Esophagus squamous epithelium (tissue), 5 donors: ENCODE measurements around the gene RPA1. TPM values are rescaled to one million over a fixed set of nuclear protein-coding genes. Genes with fewer than 3 reads are reported as not detected.
"Not testable (repeated sequence)": the region's sequence is repeated elsewhere in the genome, so short reads cannot be mapped to it uniquely, and the experiment has no call there.

Experiments
- DNase-seq: peaks from one replicate; lab custom pipeline; 2025; lab: John Stamatoyannopoulos, UW
- H3K27ac ChIP-seq, 4 donors: fragments of 200-600 bp; sonication (generic); one replicate each; pipeline ENCODE4 v1.5.1; 2016 to 2019; ENCODE audit warnings: mild to moderate bottlenecking in 1 of 4
- H3K27me3 ChIP-seq, 4 donors: fragments of 200-600 bp; sonication (generic); 1 replicate in 3 of 4; 2 replicates in 1 of 4; pipeline versions ENCODE4 v1.5.1 to v1.6.0; 2017 to 2021; ENCODE audit warnings: antibody characterized with exemption in 1 of 4
- H3K36me3 ChIP-seq, 3 donors: fragments of 200-600 bp; sonication (generic); one replicate each; pipeline ENCODE4 v1.5.1; 2016 to 2019
- H3K4me1 ChIP-seq, 3 donors: fragments of 200-600 bp; sonication (generic); one replicate each; pipeline ENCODE4 v1.5.1; 2017 to 2019
- H3K4me3 ChIP-seq, 4 donors: fragments of 200-600 bp; sonication (generic); 1 replicate in 3 of 4; 2 replicates in 1 of 4; pipeline ENCODE4 v1.5.1; 2016 to 2019; ENCODE audit warnings: mild to moderate bottlenecking in 2 of 4, moderate library complexity in 1 of 4
- H3K9me3 ChIP-seq, 3 donors: fragments of 200-600 bp; sonication (generic); one replicate each; pipeline ENCODE4 v1.5.1; 2016 to 2019
- POLR2A ChIP-seq, 4 donors: fragments of 450-650 bp; IDR thresholded peaks; one replicate each; pipeline ENCODE4 v1.6.1; 2017; ENCODE audit warnings: antibody characterized with exemption in 4 of 4, mild to moderate bottlenecking in 4 of 4, moderate library complexity in 3 of 4
- WGBS, 2 donors: methylation state at CpG; one replicate each; pipeline ENCODE4 v1.1.5; 2018; 5-methylcytosine and 5-hydroxymethylcytosine counted together
- intact Hi-C: fragments of 100-400 bp; cut with DNase I; formaldehyde crosslinking; loops from one replicate; pipeline ENCODE4 v1.15.0; 2022
- total RNA-seq, 4 donors: library from RNA; depleted of rRNA; stranded (reverse); fragments of >200 nt; gene quantifications; one replicate each; pipeline ENCODE4 v1.1.0, GENCODE V29; 2016
- TF ChIP-seq, protein P1 (sequence below), 6 experiments: fragments of 450-650 bp in 4 of 6; fragments of 200-600 bp in 2 of 6; sonication (generic) in 2 of 6; IDR thresholded peaks; one replicate each; pipeline ENCODE4 v1.5.1; 2016 to 2019; ENCODE audit warnings: antibody characterized with exemption in 6 of 6, mild to moderate bottlenecking in 4 of 6, moderate library complexity in 4 of 6
- donor health status: DM: yes; HTN: yes; CAD: no.

Gene RPA1
- total RNA-seq, 4 donors from 2014 or later, result 16.3 to 29.8 (median 25.6) TPM

DNA sequence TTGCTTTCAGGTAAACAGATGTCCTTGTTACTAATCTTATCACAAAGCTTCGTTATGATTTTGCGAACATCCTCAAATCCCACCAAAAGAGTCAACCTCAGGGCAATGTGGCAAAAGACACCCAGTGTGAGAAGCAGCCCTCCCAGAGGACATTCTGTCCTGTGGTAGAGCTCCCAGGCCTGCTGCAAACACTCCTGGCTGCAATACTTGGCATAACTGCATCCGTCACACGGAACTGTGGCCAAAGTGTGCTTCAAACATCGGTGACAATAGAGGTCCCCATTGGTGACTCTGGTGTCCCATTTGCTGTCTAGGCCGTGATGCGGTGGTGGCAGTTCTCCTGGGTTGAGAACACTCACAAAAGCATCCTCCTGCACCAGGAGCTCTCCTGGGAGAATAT, 29.6 kb upstream of the RPA1 start:
- Histone ChIP-seq H3K27ac (no peak overlapping the region), H3K36me3 (peaks cover 0 to 60% (median 10%) of the 10 kb centered on the region in 3 donors), H3K27me3 (no peaks in the 10 kb centered on the region), H3K4me3 (no peak overlapping the region), H3K9me3 (no peaks in the 10 kb centered on the region), H3K4me1 (peaks cover 0 to 7% (median 6%) of the 10 kb centered on the region in 3 donors)
- DNase-seq, result no peak
- intact Hi-C loops, result no loop called here
- no peak for TF ChIP-seq POLR2A (IDR thresholded peaks at IDR 0.05)
- TF ChIP-seq, protein P1, sequence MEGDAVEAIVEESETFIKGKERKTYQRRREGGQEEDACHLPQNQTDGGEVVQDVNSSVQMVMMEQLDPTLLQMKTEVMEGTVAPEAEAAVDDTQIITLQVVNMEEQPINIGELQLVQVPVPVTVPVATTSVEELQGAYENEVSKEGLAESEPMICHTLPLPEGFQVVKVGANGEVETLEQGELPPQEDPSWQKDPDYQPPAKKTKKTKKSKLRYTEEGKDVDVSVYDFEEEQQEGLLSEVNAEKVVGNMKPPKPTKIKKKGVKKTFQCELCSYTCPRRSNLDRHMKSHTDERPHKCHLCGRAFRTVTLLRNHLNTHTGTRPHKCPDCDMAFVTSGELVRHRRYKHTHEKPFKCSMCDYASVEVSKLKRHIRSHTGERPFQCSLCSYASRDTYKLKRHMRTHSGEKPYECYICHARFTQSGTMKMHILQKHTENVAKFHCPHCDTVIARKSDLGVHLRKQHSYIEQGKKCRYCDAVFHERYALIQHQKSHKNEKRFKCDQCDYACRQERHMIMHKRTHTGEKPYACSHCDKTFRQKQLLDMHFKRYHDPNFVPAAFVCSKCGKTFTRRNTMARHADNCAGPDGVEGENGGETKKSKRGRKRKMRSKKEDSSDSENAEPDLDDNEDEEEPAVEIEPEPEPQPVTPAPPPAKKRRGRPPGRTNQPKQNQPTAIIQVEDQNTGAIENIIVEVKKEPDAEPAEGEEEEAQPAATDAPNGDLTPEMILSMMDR (IDR thresholded peaks at IDR 0.05), result no peak
- 93 to 96% methylated on average over 7 of the region's 7 CpGs for WGBS, 2 donors

DNA sequence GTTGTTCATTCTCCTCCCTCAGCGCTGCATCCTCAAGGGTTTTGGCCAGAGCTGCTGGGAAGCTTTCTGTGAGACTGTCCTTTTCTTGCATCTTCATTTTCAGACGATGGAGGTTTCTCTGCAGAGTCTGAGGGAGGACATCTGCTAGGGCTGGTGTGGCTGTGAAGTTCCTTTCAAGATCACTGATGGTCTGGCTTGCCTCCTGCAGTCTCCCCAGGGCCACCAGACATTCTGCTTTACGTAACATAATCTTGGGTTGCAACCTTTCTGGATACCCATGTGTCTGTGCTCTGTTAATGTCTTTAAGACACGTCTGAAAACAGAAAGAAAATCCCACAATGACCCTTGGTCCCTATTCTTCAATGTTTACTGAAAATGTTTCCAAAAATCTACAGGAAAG, 29.1 kb upstream of the RPA1 start:
- H3K27ac ChIP-seq, result no peak overlapping the region
- no peak for DNase-seq
- TF ChIP-seq, protein P1 (IDR thresholded peaks at IDR 0.05), result no peak
- TF ChIP-seq POLR2A (IDR thresholded peaks at IDR 0.05), result no peak
- H3K36me3 ChIP-seq, result peaks cover 0 to 65% (median 10%) of the 10 kb centered on the region in 3 donors
- peaks cover 0 to 7% (median 6%) of the 10 kb centered on the region in 3 donors for H3K4me1 ChIP-seq
- intact Hi-C loops, result no loop called here
- no peaks in the 10 kb centered on the region for H3K9me3 ChIP-seq
- 75 to 84% methylated on average over 4 of the region's 4 CpGs for WGBS, 2 donors
- H3K4me3 ChIP-seq, result no peak overlapping the region
- H3K27me3 ChIP-seq, result no peaks in the 10 kb centered on the region

DNA sequence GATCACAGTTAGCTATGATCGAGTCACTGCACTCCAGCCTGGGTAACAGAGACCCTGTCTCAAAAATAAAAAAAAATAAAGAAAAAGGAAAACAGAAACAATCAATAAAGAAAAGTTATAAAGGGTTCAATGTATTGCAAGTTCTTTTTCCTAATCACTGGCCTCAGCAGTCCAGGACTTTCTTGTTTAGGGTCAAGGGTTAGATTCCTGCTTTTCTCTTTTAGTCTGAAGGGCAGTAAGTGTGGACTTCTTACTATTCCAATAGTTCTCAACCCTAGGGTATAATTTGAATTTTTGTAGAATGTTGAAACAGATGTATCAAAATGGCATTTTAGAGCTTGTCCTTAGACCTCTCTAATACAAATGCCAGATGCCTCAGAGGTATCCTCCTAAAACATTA, 27.4 kb upstream of the RPA1 start:
- WGBS, 2 donors, result 88 to 100% methylated on average over 1 of the region's 1 CpG
- Histone ChIP-seq H3K36me3 (peaks cover 0 to 67% (median 10%) of the 10 kb centered on the region in 3 donors), H3K27ac (no peak overlapping the region), H3K27me3 (no peaks in the 10 kb centered on the region), H3K9me3 (no peaks in the 10 kb centered on the region), H3K4me1 (peaks cover 0 to 2% (median 0%) of the 10 kb centered on the region in 3 donors), H3K4me3 (no peak overlapping the region)
- intact Hi-C loops, result no loop called here
- no peak for DNase-seq
- TF ChIP-seq, protein P1 (IDR thresholded peaks at IDR 0.05), result no peak
- no peak for TF ChIP-seq POLR2A (IDR thresholded peaks at IDR 0.05)

DNA sequence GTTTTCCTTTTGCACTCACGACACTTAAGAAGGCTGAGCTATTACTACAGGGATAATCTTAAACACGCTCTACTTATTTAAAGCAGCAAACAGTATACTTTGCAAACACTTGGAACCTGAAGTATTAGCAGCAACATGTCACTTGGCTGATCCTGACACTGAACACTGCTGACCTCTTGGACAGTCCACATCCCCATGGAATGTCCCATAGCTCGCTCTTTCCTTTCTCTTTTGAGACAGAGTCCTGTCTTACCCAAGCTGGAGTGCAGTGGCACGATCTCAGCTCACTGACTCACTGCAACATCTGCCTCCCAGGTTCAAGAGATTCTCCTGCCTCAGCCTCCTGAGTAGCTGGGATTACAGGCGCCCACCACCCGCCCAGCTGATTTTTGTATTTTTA, 26.5 kb upstream of the RPA1 start:
- H3K27ac ChIP-seq, result no peak overlapping the region
- WGBS, 2 donors, result 96% methylated on average over 5 to 6 of the region's 6 CpGs
- no peak for DNase-seq
- peaks cover 0 to 65% (median 10%) of the 10 kb centered on the region in 3 donors for H3K36me3 ChIP-seq
- TF ChIP-seq POLR2A (IDR thresholded peaks at IDR 0.05), result no peak
- H3K4me3 ChIP-seq, result no peak overlapping the region
- no peaks in the 10 kb centered on the region for H3K27me3 ChIP-seq
- no peaks in the 10 kb centered on the region for H3K9me3 ChIP-seq
- intact Hi-C loops, result no loop called here
- H3K4me1 ChIP-seq, result no peaks in the 10 kb centered on the region

DNA sequence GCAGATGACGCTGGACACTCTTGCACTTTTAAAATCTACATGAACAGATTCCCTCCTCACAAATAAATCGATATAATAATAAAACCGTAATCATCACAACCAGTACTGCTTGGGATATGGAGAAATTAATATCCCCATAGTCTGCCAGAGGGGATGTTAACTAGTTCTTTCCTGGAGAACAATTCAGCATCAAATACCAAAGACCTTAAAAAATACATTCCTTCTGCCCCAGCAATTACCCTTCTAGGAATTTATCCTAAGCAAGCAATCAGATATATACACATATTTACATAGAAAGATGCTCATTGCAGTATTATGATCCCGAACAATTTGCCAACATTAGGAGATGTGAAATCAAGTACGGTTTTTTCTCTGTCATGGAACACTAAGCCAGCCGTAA, 21.9 kb upstream of the RPA1 start:
- H3K27me3 ChIP-seq, result no peaks in the 10 kb centered on the region
- H3K9me3 ChIP-seq, result no peaks in the 10 kb centered on the region
- no peak overlapping the region for H3K4me3 ChIP-seq
- intact Hi-C loops, result no loop called here
- peaks cover 0 to 52% (median 10%) of the 10 kb centered on the region in 3 donors for H3K36me3 ChIP-seq
- H3K4me1 ChIP-seq, result peaks cover 0 to 5% (median 0%) of the 10 kb centered on the region in 3 donors
- TF ChIP-seq, protein P1 (IDR thresholded peaks at IDR 0.05), result no peak
- H3K27ac ChIP-seq, result no peak overlapping the region
- 90 to 91% methylated on average over 6 of the region's 6 CpGs for WGBS, 2 donors
- DNase-seq, result no peak

DNA sequence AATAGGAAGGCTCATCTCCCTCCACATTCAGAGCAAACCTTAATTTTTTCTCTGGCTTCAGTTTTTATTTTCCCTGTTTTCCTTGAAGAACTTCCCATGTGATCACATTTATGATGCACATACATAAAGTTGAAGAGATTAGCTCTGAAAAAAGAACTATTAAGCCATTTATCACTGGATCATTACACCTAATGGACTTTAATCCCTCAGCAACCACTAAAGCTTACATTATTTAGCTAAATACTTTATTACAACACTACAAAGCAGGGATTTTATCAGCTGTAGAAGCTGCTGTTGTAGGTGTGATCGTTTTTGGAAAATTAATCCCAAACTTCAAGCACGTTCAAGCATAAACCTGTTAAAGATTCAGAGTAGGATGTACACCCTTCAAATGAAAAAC, 21.2 kb upstream of the RPA1 start:
- WGBS, 2 donors, result 38 to 46% methylated on average over 2 of the region's 2 CpGs
- peaks cover 0 to 49% (median 10%) of the 10 kb centered on the region in 3 donors for H3K36me3 ChIP-seq

DNA sequence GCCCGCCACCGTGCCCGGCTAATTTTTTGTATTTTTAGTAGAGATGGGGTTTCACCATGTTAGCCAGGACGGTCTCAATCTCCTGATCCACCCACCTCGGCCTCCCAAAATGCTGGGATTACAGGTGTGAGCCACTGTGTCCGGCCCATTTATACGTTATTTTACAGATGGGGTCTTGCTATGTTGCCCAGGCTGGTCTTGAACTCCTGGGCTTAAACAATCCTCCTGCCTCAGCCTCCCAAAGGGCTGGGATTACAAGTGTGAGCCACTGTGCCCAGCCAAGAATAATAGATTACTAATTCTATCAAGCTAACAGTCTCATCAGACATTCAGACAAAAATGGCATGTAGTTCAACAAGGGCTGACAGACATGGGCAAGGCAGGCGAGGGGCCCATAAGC, 20.0 kb upstream of the RPA1 start:
- DNase-seq, H3K4me3 ChIP-seq, H3K4me1 ChIP-seq, H3K27me3 ChIP-seq, H3K9me3 ChIP-seq, intact Hi-C loops, H3K27ac ChIP-seq: not testable (repeated sequence)
- 93 to 98% methylated on average over 8 of the region's 8 CpGs for WGBS, 2 donors
- peaks cover 0 to 38% (median 10%) of the 10 kb centered on the region in 3 donors for H3K36me3 ChIP-seq

More for the DNA sequence above, 21.2 kb upstream of the RPA1 start:
- H3K4me1 ChIP-seq, result peaks cover 0 to 5% (median 0%) of the 10 kb centered on the region in 3 donors
- H3K9me3 ChIP-seq, result no peaks in the 10 kb centered on the region
- TF ChIP-seq, protein P1 (IDR thresholded peaks at IDR 0.05), result no peak
- TF ChIP-seq POLR2A (IDR thresholded peaks at IDR 0.05), result no peak
- no peaks in the 10 kb centered on the region for H3K27me3 ChIP-seq
- H3K27ac ChIP-seq, result peak overlapping the region in 1 of 4 donors; percentile 42
- DNase-seq, result no peak
- no peak overlapping the region for H3K4me3 ChIP-seq
- intact Hi-C loops, result no loop called here
